ENCODE measurements around the gene CCDC6. TPM values are rescaled to one million over a fixed set of nuclear protein-coding genes. Genes with fewer than 3 reads are reported as not detected.
A peak's percentile ranks its signal among the peaks of the same experiment; 100 is the strongest.

CCDC6 gene
- total RNA-seq, 3 donors from 2014 or later (not counting 1 experiment from before 2014, with no cell fraction given): 19.7 to 23.4 (median 20.8) TPM

DNA sequence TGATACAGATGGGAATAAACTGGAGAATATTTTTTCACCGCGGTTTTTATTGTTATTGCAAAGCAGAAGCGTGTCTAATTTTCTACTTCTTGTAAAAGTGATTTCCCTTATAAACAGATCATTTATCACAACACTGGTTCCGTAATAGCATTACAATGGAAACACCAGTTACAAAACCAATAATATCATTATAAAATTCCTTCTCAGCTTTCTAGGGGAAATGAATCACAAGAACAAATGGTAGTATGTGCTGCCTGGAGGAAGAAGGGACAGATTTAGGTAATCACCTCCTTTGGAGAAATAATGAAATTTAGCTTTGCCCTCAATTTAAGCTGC, 2.4 kb upstream of the CCDC6 start:
- Mint-ChIP-seq H3K4me1 (peaks cover 41 to 42% of the 10 kb centered on the region in 2 donors), H3K27ac (peak overlapping the region; percentile 91 to 96), H3K9me3 (peaks cover under 1 to 1% of the 10 kb centered on the region in 2 donors), H3K27me3 (ENCODE audit: low read depth in 2 of 2) (peaks cover 6 to 13% of the 10 kb centered on the region in 2 donors), H3K36me3 (peaks cover 13% of the 10 kb centered on the region), H3K4me3 (peak overlapping the region; percentile 98)
- H3K27me3 ChIP-seq (ENCODE audit: control insufficient read depth, insufficient read depth, low read length): no peaks in the 10 kb centered on the region
- ATAC-seq (no peak), DNase-seq (no peak)
- H3K27ac ChIP-seq (ENCODE audit: low read length): peak overlapping the region; percentile 95
- intact Hi-C loops (cut with micrococcal nuclease): loop anchor here (5.0 kb wide), 2 partner anchors 1641 to 1994 kb away; partner anchors contain the start of genes ARID5B, CISD1 and IPMK
- peak overlapping the region; percentile 28 for H3K4me3 ChIP-seq (ENCODE audit: low read length)
- WGBS (ENCODE audit: insufficient coverage): 100% methylated on average over 3 of the region's 4 CpGs
- no peaks in the 10 kb centered on the region for H3K9me3 ChIP-seq (ENCODE audit: control insufficient read depth, insufficient read depth, low read length)
- peaks cover 22% of the 10 kb centered on the region for H3K4me1 ChIP-seq (ENCODE audit: control insufficient read depth, insufficient read depth, low read length)
- no peak for TF ChIP-seq CTCF (IDR thresholded peaks at IDR 0.05)
- no peaks in the 10 kb centered on the region for H3K36me3 ChIP-seq (ENCODE audit: control insufficient read depth, insufficient read depth, low read length)

GRCh38 chr10:59907918-59908807, 1.8 kb upstream of the CCDC6 start:
- Mint-ChIP-seq H3K27me3 (ENCODE audit: low read depth in 2 of 2) (peaks cover 5 to 7% of the 10 kb centered on the region in 2 donors), H3K4me1 (peaks cover 45 to 46% of the 10 kb centered on the region in 2 donors), H3K27ac (peak overlapping the region; percentile 91 to 96), H3K4me3 (peak overlapping the region; percentile 98), H3K36me3 (peaks cover 6% of the 10 kb centered on the region), H3K9me3 (no peaks in the 10 kb centered on the region)
- TF ChIP-seq CTCF (IDR thresholded peaks at IDR 0.05): no peak
- Histone ChIP-seq H3K27ac (ENCODE audit: low read length) (peak overlapping the region; percentile 95), H3K27me3 (ENCODE audit: control insufficient read depth, insufficient read depth, low read length) (no peaks in the 10 kb centered on the region), H3K9me3 (ENCODE audit: control insufficient read depth, insufficient read depth, low read length) (no peaks in the 10 kb centered on the region), H3K4me1 (ENCODE audit: control insufficient read depth, insufficient read depth, low read length) (peaks cover 22% of the 10 kb centered on the region), H3K36me3 (ENCODE audit: control insufficient read depth, insufficient read depth, low read length) (no peaks in the 10 kb centered on the region), H3K4me3 (ENCODE audit: low read length) (peak overlapping the region; percentile 28)
- 2% methylated on average over 9 of the region's 9 CpGs for WGBS (ENCODE audit: insufficient coverage)
- ATAC-seq: no peak
- peak in 1 of 2 donors; percentile 63 for DNase-seq
- intact Hi-C loops (cut with micrococcal nuclease): loop anchor here (1.0 to 5.0 kb wide), 3 partner anchors 27 to 1994 kb away; partner anchors contain the start of genes ARID5B, CISD1 and IPMK

DNA sequence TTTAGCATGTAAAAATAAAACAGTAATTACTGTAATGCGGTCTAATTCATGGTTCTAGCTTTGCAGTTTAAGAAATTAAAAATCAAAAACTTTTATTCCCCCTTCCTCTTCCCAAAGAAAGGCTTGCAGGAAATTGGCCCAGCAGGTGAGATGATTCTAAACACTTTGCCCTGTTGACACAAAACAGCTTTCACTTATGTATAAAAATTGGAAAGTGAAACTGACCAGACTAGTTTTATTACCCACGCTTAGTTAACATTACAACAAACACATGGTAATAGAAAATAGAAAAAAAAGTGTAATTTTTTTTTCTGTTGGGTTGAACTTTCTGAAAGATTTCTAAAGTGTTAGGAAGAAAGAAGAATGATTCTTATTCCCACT, 1.2 kb upstream of the CCDC6 start:
- Mint-ChIP-seq H3K9me3 (no peaks in the 10 kb centered on the region), H3K4me1 (peaks cover 49 to 51% of the 10 kb centered on the region in 2 donors), H3K27ac (peak overlapping the region; percentile 91 to 96), H3K27me3 (ENCODE audit: low read depth in 2 of 2) (peaks cover 0 to under 1% of the 10 kb centered on the region in 2 donors), H3K4me3 (peak overlapping the region; percentile 98), H3K36me3 (peaks cover under 1% of the 10 kb centered on the region)
- H3K27ac ChIP-seq (ENCODE audit: low read length): peak overlapping the region; percentile 95
- H3K27me3 ChIP-seq (ENCODE audit: control insufficient read depth, insufficient read depth, low read length): no peaks in the 10 kb centered on the region
- TF ChIP-seq CTCF (IDR thresholded peaks at IDR 0.05): no peak
- no peaks in the 10 kb centered on the region for H3K36me3 ChIP-seq (ENCODE audit: control insufficient read depth, insufficient read depth, low read length)
- peak overlapping the region; percentile 95 for H3K4me3 ChIP-seq (ENCODE audit: low read length)
- peak in 1 of 2 donors; percentile 31 for DNase-seq
- no peak for ATAC-seq
- intact Hi-C loops (cut with micrococcal nuclease): loop anchor here (1.0 to 5.0 kb wide), 3 partner anchors 26 to 1995 kb away; partner anchors contain the start of genes ARID5B, CISD1 and IPMK
- H3K9me3 ChIP-seq (ENCODE audit: control insufficient read depth, insufficient read depth, low read length): no peaks in the 10 kb centered on the region
- peaks cover 22% of the 10 kb centered on the region for H3K4me1 ChIP-seq (ENCODE audit: control insufficient read depth, insufficient read depth, low read length)
- no CpG with 5 or more reads among the region's 2 CpGs for WGBS (ENCODE audit: insufficient coverage)

Data from natural killer cell (primary cell).